ENCODE results near the gene BRAT1.
A peak's percentile ranks its signal among the peaks of the same experiment; 100 is the strongest.
"Not testable (repeated sequence)": the region's sequence is repeated elsewhere in the genome, so short reads cannot be mapped to it uniquely, and the experiment has no call there.

Gene BRAT1

DNA sequence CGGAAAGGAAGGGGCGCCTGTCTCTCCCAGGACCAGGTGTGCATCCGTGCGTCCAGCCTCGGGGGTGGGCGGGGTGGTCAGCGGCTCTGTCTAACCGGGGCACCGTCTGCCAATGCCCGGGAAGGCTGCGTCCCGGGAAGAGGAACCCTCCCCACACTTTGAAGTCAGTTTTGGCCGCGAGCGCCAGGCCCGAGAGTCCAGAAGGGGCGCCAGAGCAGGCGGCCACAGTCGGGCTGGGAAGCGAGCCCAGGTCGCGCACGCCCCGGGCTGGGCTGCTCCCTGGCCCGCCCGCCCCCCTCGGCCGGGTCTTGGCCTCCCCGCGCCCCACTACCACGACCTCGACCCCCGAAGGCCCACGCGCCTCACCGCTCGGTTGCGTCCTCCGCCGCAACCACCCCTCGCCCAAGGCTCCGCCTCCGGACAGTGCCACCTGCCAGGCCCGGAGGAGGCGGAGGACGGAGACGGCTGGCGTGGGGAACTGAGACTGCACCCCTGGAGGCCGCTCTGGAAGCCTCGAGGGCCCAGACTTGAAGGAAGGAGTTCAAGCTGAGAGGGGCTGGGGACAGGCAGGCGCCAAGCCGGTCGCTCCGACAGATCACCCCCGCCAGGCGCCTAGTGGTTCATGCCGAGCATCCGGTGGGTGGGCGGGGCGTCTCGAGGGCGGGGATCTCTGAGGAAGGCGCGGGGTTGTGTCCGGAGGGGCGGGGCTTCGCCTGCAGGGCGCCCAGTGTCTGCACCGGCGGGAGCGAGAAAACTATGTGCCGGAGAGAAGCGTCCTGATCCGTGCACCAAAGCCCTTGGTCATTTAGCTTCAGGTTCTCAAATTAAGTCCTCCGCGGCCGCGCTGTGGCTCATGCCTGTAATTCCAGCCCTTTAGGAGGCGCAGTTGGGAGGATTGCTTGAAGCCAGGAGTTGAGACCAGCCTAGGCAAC lies at the start of gene BRAT1:
Gene BRAT1, minus strand, starts transcription at position 404 of the 932 bp plus-strand sequence. CDS start 1,093 bp downstream, outside the sequence.
- DNase-seq (ENCODE audit: low read depth, low spot score), result peak; percentile 91

DNA sequence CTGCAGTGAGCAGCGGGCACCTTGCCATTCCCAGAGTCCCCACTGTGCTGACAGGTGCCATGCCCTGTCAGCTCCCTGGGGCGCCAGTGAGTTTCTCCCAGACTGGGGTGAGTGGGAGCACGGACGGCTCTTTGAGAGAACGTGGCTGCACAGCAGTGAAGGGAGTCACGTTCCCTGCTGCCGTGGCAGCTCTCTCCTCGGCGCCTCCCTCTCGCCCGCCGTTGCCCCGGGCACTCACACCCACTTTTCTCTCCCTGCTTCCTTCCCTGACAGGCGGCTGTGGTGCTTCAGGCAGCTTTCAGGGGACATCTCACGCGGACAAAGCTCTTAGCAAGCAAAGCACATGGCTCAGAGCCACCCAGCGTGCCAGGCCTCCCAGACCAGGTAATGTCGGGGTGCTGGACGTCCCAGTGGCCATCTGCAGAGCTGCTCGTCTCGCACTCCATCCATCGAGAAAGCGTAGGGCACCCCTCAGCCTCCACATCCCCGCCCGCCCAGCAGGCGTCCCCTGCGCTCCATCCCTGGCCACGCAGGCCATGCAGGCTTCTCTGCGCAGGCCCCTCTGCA lies 49.4 kb upstream of the BRAT1 start:
- no peak for DNase-seq (ENCODE audit: low read depth, low spot score)

DNA sequence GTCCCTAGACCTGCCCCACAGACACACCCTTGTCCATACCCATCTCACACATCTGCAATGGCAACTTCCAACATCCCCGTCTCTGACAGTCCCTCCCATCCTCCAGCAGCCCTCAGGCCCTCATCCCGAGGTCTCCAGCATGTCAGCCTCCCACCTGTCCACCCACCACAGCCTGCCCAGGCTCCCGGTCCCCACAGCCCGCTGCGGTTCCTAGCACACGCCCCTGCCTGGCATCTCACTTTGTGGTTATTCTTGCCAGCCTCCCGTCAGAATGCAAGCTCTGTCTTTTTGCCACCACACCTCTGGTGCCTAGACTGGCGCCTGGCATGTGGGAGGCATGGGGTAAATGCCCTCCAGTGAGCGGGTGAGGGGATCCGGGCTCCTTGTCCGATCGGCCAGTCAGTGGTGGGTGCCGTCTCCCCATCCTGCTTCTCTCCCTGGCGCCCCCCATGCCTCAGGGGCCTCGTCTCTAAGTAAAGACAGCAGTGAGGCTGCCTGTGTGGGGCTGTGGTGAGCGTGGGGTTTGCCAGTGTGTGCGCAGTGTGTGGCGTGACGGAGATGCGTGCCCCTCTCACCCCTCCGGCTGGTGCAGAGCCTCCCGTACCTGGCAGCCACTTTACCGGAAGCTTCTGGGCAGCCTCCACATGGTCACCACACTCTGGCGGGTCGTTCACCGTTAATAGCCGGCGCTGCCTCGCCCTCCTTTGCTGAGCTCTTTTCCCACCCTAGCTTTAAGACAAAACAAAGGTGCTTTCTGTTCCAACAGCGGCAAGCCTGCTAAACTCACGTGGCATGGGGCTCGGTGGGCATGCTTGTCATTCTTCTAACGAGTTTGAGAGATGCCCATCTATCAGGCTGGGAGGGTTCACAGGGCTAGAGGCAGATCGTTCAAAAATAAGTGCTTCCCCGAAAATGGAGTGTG lies 48.0 kb upstream of the BRAT1 start:
- no peak for DNase-seq (ENCODE audit: low read depth, low spot score)

DNA sequence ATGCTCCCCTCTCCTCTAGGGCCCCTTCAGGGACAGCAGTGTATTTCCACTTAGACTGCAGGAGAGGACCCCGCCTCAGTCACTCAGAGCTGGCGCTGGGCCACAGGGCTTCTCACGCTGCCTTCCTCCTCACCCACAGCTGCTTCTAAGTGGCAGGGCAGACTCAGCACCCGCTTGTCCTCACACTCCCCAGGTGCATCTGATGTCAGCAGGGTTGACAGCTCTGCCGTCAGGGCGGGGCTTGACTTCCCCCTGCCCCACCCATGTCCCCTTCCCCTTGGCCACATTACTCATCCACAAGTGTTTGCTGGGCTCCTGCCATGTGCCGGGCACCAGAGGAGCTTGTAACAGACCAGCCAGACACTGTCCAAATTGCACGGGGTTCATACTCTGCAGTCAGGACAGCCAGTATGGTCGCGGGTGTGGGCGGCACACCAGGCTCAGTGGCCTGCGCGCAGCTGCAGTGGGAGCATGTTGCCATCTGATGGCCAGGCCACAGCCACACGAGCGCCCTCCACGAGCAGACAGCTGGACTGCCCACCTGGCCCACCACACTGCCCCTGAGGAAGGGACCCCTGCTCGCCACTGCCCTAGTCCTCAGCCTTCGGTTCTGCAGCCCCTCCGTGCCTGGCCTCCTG lies 47.2 kb upstream of the BRAT1 start:
- DNase-seq (ENCODE audit: low read depth, low spot score), result no peak

DNA sequence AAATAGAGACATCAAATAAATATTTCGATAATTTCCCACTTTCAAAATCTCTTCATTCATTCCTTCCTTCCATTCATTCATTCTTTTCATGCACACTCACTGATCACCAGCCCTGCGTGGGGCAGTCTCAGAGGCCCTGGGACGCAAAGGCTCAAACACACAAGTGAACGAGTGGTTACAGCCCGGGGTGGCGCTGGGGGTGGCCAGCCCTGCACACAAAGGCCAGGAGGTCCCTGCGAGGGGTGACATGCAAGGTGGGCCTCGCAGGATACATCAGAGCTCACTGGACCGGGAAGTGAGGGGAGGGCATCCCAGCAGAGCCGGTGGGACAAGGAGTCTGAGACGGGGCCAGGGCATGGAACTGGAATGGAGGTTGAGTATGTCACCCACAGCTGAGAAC lies 46.6 kb upstream of the BRAT1 start:
- no peak for DNase-seq (ENCODE audit: low read depth, low spot score)

DNA sequence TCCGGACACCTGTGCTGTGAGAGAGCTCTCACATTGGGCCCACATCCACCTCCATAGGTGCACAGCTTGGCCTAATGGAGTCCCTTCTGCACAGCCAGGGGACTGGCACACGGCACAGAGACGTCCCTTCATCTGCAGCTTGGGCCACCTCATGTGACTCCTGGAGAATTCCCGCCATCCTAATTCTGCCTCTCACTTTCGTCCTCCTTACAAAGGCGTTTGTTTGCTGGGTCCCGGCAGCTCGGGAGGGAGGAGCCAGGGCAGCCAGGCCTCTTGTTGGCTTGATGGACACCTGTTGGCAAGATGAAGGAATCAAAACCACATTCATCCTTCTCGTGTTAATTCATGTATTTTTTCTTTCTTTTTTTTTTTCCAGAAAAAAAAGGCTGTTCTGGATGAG lies 45.7 kb upstream of the BRAT1 start:
- DNase-seq (ENCODE audit: low read depth, low spot score), result no peak

DNA sequence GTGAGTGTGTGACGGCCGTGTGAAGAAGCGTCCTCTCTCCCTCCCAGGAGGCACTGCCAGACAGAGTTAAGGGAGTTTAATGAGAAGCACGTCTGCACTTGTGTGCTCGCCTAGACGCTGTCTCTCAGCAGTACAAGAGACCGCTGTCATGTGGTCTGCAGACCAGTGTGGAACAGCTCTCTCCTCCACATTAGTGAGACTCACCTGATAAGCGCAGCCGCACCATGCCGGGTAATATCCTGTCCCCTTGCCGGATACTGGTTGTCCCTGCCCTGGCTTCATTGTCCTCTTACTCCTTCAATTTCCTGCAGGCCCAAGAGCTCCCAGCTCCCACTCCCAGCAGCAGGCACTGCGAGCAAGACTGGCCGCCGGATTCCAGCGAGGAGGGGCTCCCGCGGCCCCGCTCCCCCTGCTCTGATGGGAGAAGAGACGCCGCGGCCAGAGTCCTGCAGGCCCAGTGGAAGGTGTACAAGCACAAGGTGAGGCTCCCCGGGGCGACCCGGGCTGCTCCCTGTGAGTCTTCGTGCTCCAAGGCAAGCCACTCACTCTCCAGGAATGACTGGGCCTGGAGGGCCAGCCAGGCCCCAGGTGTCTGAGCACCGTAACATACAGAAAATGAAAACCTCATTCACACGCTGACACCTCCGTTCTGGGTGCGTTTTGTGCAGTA lies 43.0 kb upstream of the BRAT1 start:
- no peak for DNase-seq (ENCODE audit: low read depth, low spot score)

DNA sequence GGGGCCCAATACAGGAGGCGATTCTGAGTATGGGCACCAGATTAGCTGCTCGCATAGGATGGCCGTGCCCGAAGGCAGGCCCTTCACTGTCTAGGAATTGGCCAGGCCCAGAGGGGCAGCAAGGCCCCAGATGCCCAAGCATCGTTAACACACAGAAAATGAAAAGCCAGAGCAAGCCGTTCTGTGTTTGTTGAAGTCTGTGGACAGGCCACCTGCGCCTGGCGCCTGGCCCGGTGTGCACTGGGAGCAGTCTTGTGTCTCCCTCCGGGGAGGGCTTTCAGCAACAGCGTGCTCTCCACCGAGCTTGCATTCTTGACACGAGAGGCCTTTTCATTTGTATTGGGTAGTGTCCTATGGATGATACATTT lies 41.9 kb upstream of the BRAT1 start:
- no peak for DNase-seq (ENCODE audit: low read depth, low spot score)

DNA sequence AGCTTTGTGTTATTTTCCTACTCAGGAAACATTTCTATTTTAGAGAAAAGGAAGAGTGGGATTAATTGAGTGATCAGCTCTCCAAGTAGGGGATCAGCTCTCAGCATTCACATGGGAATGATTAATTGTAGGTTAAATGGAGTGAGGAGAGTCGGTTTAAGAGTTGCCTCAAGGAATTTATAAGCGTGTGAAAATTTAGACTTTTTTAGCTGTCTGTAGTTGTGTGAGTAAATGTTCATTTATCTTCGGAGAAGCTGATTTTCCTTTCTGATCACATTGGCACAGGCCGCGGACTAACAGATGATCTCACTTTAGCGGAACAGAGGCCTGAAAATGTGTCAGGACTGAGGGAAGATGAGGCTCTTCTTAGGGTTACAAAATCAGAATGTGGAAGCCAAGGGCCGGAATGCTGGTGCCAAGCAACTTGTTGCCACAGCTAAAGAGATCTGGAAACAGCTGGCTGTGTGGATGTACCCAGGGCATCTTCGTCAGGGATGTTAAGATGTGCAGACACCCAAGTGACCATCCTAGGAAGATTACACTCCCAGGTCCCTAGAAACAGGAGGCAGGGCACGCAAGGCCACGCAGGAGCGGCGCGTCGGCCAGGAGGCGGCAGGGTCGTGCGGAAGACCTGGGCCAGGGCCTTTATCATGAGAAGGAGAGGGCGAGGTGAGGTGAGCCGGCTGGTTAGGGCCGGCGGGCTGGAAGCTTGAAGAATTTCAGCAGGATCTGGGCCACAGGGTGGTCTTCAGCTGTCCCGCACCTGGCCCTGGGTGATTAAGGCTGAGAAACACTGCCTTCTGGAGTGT lies 41.3 kb upstream of the BRAT1 start:
- no peak for DNase-seq (ENCODE audit: low read depth, low spot score)

DNA sequence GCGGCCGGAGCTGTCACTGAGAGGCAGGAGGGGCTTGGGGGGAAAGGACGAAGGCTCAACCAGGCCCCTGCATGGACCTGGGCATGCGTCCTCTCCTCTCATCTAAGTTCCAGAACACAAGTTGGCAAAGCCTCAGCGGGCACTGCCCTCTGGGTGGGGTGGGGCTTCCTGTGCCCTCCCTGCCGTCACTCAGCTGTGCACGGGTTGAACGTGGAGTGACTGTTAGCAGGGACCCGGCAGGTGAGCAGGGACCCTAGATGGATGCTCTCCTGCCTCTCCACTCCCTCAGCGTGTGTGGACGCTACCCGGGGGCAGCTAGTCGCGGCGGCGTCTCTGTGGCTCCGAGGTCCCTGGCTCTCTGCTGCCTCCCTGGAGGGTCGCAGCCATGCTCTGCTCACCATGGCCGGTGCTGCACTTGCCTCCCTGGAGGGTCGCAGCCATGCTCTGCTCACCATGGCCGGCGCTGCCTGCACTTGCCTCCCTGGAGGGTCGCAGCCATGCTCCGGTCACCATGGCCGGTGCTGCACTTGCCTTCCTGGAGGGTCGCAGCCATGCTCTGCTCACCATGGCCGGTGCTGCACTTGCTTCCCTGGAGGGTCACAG lies 40.0 kb upstream of the BRAT1 start:
- DNase-seq (ENCODE audit: low read depth, low spot score), result no peak

DNA sequence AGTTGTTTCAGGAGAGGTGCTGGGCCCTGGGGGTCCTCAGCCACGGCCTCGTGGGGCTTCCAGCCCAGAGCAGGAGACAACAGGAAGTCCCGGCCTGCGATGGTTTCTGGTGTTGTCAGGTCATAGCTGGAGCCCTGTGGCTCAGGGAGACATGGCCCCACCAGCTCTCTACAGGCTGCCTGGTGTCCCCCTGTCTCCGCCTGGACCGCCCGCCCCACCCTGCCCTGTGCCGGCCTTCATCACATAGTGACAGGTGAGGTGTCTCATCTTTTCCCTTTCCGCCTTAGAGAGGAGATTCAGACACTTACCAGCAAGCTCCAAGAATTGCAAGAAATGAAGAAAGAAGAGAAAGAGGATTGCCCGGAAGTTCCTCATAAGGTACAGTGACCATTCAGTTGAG lies 39.3 kb upstream of the BRAT1 start:
- no peak for DNase-seq (ENCODE audit: low read depth, low spot score)

DNA sequence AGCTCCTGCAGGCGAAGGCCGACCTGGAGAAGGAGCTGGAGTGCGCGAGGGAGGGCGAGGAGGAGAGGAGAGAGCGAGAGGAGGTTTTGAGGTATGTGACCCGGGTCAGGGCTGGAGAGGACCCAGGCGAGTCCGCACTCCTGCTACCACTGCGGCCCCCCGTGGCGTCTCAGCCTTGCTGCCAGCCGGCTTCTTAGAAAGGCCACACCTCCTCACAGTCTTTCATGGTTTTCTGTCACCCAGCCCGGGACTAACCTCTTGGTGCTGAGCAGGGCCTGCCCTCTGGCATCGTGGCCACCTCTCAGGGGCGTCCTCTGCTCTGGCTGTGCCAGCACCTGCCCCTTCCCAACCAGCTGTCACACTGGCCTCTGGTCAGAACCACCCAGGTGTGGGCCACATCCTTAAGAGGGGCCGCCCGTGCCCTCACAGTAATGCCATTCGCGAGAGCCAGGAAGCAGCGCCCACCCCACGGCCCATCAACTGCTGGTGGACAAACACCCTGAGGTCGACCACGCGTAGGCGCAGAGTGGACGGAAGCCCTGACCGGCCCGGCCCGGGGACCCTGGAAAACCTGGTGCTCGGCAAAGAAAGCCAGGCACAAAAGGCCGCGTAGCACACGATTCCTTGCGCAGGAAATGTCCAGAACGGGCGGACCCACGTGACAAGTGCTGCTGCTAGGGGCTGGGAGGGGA lies 37.9 kb upstream of the BRAT1 start:
- DNase-seq (ENCODE audit: low read depth, low spot score), result no peak

DNA sequence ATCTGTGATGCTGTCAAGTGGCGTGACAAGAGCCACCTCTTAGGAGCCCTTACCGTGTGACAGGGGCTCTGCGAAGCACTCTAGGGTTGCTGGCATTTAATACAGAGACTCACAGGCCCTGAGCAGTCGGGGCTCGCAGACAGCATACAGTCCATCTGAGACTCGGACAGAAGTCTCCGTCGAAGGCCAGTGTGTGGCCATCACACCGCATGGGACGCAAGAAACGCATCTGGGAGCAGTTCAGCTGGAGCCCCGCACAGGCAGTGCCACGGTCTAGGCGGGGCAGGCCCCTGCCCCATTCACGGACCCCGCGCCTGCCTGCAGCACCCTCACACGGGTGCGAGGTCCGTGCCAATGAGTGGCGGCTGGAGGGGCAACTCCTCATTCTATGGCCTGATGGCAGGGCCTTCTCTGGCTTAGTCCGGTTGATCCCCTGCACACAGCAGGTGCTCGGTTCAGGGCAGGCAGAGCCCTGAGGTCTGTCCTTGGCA lies 37.1 kb upstream of the BRAT1 start:
- no peak for DNase-seq (ENCODE audit: low read depth, low spot score)

DNA sequence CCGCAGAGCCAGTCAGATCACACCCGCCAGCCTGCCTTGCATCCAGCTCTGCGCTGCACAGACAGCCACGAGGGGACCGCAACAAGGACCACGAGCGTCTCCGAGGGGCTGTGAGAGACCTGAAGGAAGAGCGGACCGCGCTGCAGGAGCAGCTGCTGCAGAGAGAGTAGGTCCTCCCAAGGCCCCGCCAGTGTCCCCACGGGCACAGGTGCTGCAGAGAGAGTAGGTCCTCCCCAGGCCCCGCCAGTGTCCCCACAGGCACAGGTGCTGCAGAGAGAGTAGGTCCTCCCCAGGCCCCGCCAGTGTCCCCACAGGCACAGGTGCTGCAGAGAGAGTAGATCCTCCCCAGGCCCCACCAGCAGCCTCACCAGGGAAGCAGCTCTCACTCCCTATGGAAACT lies 34.6 kb upstream of the BRAT1 start:
- not testable (repeated sequence) for DNase-seq (ENCODE audit: low read depth, low spot score)

DNA sequence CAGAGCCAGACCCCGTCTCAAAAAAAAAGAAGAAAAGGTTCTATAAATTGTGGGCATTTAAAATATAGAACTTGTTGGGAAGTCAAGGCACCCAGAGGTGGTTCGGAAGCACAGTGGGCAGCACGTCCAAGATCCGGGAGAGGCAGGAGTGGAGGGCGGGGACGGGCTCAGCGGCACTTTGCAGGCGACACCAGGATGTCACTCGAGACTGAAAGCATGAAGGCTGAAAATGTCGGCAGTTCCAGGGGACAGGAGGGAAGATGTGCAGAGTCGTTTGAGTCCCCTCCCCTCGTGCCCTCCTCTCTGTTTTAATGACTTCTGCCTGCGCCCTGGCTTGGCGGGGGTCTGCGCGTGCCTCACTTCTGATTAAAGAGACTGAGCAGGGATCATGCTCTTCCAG lies 34.0 kb upstream of the BRAT1 start:
- no peak for DNase-seq (ENCODE audit: low read depth, low spot score)

DNA sequence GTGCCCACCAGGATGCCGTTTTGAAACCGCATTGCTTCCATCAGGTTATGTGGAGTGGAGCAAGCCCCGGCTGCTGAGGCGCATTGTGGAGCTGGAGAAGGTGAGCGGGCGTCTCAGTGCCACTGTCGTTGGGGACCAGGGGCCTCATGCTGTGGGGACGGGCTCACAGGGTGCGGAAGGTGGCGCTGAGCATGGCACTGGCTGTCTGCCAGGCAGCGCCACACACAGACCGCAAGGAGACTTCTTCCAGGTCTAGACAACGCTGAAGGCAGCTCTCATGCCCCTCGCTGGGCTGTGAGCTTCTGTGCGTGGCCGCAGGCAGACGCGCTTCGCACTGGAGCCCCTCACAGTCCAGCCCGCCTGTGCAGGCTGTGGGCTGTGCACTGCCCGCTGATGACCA lies 32.5 kb upstream of the BRAT1 start:
- no peak for DNase-seq (ENCODE audit: low read depth, low spot score)

DNA sequence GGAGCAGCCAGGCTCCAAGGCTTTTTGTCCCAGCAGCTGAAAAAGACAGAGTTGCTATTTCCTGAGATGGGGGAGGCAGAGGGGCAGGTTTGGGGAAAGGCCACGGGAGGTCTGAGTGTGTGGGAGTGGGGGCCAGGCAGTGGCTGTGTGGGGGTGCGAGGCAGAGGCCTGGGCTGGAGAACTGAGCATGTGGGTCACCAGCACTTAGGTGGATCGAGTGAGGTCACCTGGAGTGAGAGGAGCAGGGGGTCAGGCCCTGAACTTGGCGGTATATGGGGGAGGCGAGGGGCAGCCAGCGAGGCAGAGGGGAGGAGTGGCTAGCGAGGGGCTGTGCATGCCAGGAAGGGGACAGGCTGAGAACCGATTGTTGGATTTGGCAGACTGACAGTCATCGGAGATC lies 31.8 kb upstream of the BRAT1 start:
- DNase-seq (ENCODE audit: low read depth, low spot score), result no peak

DNA sequence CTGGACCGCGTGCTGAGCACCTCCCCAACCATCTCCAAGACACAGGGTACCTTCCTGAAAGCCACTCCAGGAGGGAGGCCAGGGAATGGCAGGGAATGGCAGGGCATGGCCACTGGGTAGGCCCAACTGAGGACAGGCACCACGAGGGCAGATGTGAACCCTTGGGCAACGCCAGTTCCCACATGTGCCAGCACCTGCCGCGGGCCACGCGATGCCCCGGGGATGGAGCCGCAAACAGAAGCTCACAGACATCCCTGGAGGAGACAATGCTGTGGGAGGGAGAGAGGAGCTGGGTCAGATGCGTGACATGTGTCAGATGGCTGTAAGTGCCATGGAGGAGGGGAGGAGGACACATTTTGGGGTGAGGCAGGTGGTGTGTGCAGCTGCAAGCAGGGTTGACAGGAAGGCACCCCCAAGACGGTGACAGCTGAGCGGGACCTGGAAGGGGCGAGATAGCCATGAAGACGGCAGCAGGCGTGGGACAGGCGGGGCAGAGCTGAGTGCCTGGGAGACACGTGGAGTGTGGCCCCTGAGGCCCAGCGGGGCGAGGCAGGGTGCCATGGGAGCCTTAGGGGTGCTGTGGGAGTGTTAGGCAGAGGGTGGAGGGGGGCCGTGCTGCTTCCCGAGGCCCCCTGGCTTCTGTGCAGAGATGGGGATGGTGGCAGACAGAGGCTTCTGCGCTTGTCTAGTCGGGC lies 31.1 kb upstream of the BRAT1 start:
- DNase-seq (ENCODE audit: low read depth, low spot score), result no peak

DNA sequence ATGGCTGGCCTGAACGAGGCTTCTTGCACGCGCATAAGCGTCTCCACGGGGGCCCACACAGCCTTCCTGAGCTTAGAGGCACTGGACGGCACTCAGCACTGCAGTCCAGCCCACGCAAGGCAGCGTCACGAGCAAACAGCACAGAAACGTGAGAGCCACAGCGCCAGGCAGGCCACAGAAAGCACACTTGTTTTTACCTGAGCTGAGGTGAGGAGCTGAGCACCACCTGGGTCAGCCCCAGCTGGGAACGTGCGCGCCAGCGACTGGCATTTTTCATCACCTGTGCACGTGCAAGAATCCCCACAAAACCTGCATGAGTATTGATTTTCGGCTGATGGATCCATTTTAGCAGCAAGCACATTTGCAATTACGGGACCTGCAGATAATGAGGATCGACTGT lies 30.1 kb upstream of the BRAT1 start:
- no peak for DNase-seq (ENCODE audit: low read depth, low spot score)
